NCI-H82 (cell line): Measurements from ENCODE around the gene NRM.
A peak's percentile ranks its signal among the peaks of the same experiment; 100 is the strongest.
"Not testable (repeated sequence)": the region's sequence is repeated elsewhere in the genome, so short reads cannot be mapped to it uniquely, and the experiment has no call there.

ENCODE experiments used
- DNase-seq: peaks from one replicate; lab custom pipeline; 2025; lab: John Stamatoyannopoulos, UW

Gene NRM

DNA sequence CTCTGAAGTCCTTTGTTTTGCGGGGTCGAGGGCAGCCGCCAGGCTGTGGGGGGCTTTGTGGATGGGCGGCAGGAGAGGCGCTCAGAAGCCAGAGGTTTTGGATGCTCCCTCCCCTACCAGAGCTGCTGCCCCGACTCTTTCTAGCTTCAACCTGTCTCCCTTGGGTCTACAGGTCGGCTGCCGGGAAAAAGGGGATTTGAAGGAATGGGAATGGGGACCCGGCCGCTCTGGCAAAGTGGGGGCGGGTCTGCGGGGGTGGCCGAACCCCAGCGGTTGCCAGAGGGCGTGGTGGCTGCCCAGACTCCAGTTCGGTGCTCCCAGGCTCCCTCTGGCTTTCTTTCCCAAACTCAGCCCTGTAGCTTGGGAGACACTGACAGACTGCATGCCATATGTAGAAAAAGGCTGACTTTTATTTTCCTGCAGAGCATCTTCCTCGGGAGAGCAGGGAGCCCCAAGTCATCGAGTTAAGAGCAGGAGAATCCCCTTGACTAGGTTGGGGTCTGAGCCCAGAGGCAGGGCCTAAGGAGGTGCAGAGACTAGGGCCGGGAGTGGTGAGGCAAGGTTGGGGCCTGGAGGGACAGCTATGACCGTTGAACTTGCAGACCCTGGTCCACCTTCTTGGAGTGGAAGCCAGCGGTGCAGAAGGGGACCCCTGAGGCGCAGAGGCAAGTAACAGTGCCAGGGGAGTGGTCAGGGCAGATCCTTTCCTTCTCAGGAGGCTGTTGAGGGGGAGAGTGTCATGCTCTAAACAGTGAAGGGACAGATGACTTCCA, 2.9 kb downstream of the NRM start:
- peak; percentile 54 for DNase-seq

DNA sequence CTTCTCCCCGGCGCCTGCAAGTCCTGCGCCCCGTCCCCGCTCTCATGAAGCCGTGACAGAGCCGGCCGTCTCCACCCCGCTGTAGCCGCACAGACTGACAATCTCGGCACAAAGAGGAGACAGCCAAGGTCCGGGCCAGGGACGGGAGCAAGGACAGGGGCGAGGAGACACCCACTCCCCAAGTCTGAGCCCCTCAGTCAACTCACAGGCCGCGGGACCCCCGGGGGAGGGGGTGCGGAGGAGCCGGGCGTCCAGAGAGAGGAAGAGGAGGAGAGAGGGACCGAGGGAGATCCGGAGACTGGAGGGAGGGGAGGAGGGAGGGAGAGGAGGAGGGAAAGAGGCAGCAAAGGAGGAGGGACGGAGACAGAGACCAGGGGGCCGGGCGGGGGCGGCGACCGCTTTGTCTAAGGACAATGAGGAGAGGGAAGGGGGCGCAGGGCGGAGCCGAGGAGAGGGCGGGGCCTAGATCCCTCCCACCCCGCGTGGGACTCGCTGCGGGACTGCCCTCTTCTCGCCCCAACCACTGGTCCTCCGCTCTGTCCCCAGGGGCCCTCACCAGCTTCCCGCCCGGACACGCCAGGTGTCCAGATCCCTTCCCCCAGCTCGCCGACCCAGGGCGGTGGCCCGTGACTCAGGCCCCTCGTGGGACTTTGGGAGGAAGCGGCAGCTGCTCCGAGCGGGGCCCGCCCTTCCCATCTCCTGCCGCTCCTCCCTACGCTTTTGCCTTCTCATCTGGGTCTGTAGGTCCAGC, 3.7 kb downstream of the NRM start:
- DNase-seq: peak; percentile 96

DNA sequence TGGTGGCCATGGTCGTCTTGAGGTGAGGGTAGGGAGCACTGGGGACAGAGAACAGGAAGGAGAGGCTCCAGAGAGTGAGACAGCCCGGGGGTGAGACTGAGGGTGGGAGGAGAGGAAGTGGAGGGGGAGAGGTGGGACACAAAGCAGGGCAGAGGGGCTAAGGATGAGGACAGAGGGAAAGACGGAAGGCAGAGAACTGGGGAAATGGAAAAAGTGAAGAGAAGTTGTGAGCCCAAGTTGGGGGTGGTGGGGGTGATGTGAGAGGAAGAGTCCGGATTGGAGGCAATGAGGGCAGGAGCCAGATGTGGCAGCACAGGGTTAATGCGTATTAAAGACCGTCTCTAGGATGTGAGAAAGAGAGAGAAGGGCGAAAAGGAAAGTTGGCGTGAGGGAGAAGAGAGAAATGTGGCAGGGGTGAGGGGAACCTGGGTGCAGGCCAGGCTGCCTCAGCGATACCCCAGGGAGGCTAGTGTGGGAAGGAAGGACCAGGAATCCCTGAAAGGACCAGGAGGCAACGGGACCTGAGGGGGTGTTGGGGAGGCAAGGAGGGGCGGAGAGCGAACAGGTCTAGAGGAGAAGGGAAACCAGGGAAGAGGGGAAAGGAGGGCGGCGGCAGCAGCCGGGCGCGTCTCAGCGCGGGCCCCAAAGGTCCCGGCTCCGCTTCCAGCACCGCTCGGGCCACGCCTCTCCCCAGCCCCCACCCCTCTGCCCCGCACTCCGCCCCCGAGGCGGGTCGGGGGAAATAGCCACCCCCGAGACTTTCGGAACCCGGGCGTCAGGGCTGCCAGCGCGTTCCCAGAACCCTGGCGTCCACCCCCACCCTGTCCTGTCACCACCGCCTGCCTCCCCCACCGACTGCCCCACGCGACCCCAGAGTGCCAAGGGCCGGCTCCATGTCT, 4.5 kb downstream of the NRM start, which contains the start of gene PPP1R18:
Gene PPP1R18 (minus strand): TSS at position 637 of the 899 bp plus-strand sequence. CDS start 627 bp downstream, at position 10.
- DNase-seq: peak; percentile 76

DNA sequence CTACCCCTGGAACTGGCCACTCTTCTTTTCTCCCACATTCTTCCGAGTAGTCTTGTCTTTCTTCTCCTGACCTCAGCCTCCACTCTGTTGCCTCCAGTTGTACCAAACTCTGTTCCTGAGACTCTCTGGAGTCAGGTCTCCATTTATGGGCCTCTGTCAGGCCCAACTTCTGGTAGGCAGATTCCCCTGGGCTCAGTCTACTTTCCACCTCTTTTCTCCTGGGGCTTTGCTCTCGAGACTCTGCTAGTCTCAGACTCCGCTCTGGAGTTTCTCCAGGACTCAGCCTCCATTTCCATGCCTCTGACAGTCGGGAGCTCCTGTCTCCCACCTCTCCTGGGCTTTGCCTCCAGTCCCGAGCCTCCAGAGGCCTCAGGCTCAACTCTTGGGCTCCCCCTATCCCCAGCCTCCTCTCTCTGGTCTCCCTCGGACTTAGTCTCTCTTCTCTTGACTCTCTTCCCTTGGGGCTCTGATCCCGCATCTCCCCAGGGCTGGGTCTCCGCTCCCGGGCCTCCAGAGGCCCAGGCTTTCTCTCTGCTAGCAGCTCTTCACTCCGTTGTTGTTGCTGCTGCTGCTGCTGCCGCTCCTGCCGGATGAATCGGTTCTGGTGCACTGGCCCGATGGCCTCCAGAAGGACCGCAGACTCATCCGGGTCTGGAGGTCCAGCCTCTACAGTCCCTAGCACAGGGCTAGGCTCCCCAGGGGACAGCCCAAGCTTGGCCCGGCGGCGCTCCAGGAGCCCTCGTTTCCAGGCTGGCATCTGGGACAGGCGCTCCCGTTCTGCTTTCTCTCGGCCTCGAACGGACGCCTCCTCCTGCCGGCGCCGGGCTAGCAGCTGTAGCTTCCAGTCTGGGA, 5.4 kb downstream of the NRM start:
- DNase-seq: peak; percentile 22

DNA sequence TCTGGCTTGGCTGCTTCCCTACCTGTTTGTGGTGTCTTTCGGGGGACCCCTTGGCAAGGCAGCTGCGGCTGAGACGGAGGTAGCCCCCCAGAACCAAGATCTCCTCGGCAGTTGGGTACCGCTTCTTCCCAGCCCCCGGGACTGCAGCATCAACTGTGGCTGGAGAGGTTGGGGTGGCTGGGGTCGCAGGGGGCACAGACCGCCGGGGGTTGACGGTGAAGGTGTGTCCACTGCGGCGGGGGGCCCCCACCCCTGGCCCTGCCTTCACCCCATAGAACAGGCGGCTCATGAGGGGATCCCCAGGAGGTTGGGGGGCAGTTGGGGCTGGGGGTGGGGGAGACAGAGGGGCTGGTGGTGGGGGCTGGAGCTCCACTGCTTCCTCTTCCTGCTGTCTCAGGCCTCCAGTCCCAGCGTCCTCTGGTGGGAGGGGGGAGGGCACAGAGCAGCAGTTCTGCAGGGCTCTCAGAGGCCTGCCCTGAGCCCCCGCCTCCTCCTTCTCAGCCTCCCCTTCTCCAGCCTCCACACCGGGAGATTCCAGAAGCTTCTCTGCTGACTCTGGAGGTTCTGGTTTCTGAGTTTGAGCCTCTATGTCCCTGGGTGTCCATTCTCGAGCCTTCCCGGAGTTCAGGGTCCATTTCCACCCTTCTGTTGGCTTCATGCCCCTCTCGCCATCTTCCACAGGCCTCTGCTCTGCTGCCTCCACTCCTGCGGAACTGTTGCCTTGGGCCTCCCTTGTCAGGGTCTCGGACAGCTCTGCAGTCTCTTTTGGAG, 6.2 kb downstream of the NRM start:
- no peak for DNase-seq

DNA sequence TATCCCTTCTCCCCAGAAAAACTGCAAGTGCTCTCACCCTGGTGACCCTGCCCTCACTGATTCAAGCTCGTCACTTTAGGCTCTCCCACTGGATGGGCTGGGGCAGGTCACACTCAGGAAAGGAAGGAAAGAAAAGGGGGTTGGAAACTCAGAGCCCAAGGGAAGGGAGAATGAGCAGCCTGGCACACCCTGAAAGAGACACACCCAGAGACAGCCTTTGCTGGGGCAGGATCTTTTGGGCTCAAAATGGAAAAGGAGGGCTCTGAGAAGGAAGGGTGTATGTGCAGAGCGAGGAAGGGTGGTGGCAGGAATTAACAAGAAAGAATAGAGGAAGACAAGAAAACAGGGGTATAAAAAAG, 6.8 kb downstream of the NRM start:
- no peak for DNase-seq

DNA sequence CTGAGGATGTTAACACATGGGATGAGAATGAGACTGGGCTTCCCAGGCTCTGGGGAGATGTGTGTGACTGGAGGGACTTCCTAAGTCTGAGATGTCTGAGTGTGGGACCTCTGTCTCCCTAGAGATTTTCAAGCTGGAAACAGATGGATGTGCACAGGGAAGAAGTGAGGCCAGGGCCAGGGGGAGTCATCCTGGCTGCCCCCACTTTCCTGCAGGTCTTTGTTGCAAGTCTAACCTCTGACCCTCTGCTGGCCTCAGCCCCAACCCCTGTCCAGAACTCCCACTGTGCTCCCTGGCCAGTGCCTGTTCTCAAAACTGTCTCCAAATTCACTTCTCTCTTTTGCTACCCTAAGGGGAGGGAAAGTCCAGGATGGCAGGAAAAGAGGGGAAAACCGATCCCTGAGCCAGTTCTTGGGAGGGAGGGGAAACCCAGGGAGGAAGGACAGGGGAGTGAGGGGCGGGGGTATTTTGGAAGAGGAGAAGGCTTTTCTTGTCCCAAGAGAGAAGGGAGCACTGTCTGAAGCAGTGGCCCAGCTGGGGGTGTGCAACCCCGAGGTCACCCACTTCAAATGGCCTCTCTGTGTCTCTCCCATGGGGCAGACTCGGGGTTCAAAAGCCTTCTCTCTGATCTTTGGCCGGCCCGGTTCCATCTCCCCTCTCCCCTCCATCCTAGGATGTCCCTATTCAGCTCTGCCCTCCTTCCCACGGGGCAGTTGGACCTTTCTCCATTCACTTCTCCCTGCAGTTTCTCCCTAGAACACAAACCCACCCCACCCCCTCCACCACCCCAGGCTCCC, 7.4 kb downstream of the NRM start:
- no peak for DNase-seq

DNA sequence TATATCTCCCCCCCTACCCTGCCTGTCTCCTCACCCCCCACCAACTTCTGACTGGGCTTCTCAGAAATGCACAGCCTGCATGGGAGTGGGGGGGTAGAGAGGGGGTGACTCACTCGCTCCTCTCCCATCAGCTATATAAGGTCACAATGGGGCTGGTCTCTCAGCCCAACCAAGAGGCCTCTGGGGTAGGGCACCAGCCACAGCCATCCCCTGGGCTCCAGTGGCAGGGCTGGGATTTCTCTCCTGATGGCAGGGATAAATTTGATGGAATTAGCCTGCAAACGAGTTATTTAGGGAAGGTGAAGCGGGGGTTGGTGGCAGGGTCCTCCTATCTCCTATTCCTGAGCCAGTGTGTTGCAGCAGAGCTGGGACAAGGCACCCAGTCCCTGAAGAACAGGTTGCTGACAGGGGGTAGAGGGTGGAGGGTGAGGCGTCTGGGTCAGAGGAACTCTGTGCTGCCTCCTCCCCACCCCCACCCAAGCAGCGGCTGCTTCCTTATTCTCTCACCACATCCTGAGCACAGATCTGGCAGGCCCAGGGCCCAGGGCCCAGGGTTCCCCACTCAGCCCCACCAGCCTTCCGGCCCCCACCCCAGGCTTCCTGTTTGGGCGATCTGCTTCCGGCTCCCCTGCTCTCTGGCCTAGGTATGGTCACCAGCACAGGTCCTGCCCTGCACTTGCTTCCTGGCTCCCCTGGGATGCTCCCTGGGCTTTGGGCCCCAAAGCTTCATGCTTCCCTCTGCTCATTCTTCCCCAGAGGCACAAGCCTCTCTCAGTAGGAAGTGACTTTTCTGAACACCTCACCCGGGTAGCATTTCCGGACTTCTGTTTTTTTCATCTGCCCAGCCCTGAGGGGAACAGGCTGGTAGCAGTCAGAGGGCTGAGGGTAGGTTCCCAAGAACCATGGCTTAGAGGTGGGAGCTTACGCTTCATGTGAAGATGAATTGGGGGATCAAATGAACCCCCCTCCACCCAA, 8.4 kb downstream of the NRM start:
- DNase-seq: peak; percentile 81

DNA sequence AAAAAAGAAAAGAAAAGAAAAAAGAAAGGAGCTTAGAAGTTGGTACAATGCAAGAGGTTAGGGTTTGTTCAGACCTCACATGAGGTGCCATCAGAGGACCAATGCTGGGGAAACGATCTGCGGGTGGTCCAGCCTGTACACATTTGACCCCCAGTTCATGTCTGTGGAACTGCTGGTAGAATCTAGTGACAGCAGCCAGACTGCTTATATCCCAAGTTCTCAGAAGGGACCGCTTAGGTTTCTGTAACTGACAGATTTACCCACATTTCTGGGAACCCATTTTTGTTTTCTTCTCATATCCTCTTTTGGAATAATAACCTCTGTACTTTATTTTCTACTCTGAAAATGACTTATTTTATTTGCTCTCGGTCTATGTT, 9.0 kb downstream of the NRM start:
- no peak for DNase-seq

DNA sequence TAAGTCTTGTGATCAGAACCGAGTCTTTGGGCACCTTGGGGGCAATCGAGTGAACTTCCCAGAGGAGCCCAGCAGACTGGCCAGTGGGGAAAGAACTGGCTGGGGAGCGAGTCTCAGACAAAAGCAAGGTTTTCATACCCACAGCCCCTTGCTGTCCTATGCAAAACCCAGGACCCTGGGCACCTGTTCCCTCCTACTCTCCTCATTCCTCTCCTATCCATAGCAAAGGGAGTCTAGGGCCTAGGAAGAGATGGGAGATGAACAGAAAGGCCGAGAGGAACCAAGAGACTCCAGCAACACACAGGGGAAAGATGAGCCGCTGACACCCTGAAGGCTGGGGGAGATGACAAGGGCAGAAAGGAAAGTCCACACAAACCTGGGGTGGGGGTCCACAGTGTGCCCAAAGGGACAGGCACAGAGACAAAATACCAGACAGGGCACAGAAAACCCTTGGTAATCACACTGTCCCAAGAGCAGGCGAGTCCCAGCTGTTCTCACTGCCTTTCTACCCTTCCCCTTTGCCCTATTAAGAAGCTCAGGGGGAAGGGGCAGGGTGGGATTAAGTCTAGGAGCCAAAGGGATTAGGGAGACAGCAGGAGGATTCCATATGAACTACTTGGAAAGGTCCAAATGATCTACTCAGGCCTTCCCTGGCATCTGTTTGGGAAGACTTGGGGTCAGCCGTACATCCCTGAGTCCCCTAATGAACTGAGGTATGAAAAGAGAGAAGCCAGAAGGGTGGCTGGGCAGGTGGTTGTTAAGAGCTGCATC, 10.8 kb downstream of the NRM start:
- peak; percentile 99 for DNase-seq

DNA sequence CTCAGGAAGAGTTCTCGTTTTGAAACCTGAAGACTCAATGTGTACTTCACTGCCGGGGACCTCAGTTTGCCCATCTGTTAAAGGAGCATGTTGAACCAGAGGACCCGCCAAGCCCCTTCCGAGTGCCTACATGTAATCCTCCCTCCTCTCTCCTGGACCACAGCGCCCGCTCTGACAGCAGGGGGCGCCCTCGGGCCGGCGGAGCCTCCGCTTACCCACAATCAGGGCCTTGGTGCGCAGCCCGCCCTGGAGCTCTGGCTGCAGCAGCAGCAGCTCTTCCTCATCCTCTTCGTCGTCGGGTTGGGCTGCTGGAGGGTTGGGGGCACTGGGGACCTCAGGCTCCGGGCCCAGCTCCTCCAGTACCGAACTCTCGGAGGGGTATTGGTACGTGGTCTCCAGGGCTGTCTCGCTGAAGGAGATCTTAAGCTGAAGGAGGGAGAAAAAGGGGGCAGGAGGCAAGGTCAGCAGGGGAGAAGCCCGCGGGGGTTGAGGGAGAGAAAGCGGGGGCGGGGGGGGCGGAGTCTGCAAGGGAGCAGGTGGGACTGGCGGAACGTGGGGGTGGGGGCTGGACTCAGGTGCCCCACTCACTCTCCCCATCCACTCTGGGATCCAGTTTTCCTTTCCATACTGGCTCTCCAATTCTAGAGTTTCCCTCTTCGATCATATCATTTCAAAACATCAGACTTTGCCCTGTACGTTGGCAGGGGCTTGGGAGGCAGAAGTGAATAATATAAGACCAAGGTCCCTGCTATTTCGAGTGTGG, 11.6 kb downstream of the NRM start:
- DNase-seq: peak; percentile 92

DNA sequence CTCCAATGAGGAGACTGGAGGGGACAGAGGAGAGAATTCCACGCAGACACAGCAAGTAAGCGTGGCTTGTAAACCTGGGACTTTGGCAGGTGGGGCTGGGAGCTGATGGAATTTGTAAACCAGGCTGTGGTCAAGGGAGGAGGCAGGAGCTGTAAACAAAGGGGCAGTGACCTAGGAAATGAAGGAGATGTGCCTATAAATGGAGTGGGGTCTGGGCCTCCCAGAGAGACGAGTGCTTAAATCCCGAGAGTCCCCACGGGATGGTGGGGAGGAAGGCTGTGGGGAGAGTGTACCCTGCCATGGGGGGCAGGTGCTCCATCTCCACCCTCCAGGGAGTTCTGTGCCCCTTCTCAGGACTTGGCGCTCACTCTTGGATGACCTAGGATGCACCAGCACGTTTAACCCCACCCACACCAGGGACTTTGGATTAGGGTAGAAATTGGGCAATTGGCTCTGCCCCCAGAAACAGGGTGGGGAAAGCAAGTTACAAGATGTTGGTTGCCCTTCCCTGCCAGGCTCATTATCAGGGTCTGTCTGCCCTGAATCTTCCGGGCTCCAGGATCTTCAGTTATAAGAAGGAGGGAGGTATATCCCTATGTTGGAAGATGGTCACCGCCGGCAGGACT, 14.0 kb downstream of the NRM start:
- DNase-seq: no peak

DNA sequence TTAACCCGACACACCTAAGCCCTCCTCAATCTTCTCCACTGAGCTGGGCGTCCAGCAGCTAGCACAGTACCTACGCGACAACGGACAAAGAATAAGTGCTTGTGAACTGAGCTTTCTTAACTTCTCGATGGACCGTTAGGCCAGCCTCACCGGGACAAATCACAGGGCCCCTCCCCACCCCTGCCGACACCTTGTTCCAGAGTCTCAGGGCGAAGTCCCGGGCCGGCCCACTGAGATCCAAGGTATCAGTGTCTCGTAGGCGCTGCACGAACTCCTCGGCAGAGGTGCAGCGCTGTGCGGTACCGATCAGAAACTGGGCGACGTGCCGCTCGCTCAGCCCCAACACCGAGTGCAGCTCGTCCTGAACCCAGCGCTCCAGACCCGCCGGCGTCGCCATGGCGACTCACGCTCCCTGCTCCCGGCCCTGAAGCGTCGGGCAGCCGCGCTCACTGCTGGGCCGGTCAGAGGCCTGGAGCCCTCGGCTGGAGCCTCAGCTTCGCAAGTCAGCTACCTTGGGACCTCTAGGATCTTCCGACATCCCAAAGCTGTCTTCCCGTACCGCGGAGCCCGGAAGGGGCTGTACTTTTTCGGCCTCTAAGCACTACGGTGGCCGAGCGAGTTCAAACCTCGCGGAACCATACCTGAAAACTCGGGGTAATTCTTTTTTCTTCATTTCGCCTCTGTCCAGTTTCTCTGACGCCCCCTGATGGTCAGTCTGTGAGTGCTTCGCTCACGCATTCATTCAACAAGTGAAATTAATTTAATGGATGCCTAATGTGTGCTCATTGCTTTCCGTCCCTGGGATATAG, 18.1 kb downstream of the NRM start, which contains the start of gene DHX16:
Gene DHX16 (minus strand): TSS at position 562 of the 809 bp plus-strand sequence. CDS start 165 bp downstream, at position 397.
- peak; percentile 98 for DNase-seq

DNA sequence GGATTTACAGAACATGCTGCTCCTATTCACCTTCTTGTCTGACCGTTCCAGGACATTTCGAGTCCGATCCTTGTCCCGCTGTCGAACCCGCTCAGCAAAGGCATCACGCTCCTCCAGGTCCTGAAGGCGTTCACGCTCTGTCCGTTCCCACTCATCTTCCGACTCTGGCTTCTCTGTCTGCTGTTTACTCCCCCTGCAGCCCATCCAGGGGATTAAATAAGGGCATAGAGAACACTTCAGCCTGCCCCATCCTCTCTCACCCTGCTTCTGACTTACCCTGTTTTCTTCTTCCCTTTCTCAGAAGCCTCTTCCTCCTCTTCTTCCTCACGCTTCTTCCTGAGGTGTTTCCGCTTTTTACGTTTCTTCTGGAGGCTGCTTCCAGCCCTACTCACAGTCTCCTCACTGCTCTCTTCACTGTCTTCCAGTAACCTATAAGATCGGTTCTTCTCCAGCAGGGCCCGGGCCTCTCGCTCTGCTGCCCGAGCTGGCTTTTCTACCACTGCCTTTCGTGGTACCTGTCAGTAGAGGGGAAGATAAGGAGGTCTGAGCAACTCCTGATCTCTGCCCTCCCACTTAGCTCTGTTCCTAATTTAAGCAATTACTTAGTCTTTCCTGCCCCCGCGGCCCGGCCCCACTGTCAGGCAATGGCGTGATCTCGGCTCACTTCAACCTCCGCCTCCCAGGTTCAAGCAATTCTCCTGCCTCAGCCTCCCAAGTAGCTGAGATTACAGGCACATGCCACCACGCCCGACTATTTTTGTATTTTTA, 19.8 kb downstream of the NRM start:
- peak; percentile 33 for DNase-seq

DNA sequence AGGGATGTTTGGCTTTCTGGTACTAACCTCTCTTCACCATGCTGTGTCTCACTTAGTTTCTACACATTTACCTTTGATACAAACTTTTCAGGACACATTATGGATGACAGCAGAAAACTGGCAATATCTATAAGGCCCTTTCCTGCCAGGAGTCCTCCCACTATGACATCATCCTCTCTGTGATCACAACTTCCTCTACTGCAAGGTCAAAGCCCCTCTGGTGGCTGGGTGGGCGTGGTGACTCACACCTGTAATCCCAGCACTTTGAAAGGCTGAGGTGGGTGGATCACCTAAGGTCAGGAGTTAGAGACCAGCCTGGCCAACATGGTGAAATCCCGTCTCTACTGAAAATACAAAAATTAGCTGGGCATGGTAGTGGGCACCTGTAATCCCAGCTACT, 24.5 kb downstream of the NRM start:
- not testable (repeated sequence) for DNase-seq
